Peyer's patch (tissue), 4 donors: Measurements from ENCODE around the gene NEDD4L.

Experiments
- CTCF ChIP-seq, 6 experiments: fragments of 450-650 bp in 4 of 6; fragments of 200-600 bp in 2 of 6; sonication (generic) in 1 of 6; IDR thresholded peaks; one replicate each; pipeline ENCODE4 v1.5.1; 2017 to 2019; ENCODE audit warnings: antibody characterized with exemption in 6 of 6, mild to moderate bottlenecking in 3 of 6, moderate library complexity in 1 of 6
- POLR2A ChIP-seq, 2 donors: fragments of 450-650 bp; IDR thresholded peaks; one replicate each; pipeline ENCODE4 v1.5.1; 2017; ENCODE audit warnings: antibody characterized with exemption in 2 of 2, mild to moderate bottlenecking in 2 of 2, moderate library complexity in 2 of 2

GRCh38 chr18:58411323-58411722 is 367.3 kb downstream of the NEDD4L start:
- no peak for TF ChIP-seq CTCF (IDR thresholded peaks at IDR 0.05)
- TF ChIP-seq POLR2A (IDR thresholded peaks at IDR 0.05), result no peak
